PC-9 (cell line): ENCODE data around the gene FAM9A. TPM values are rescaled to one million over a fixed set of nuclear protein-coding genes. Genes with fewer than 3 reads are reported as not detected.

Experiments used
- BruUV-seq: library from RNA; stranded (reverse); fragments of 400-500 nt; replicated peaks from 2 replicates; lab custom pipeline; 2021; lab: Mats Ljungman, UMichigan
- CTCF ChIA-PET: fragments of 300-600 bp; sonication (Branson Sonifier 250); formaldehyde crosslinking; loops from one replicate; lab custom pipeline; 2022; ENCODE audit warnings: antibody characterized with exemption; lab: Charles Lee
- POLR2A ChIA-PET: fragments of 300-600 bp; sonication (Branson Sonifier 250); formaldehyde crosslinking; loops from one replicate; lab custom pipeline; 2022; ENCODE audit warnings: antibody characterized with exemption; ENCODE audit not compliant: unreplicated experiment; lab: Charles Lee
- DNase-seq, 2 experiments: peaks; one replicate each; pipeline versions ENCODE4 v3.0.0 to v3.0.0-alpha.2; 2015 to 2022; ENCODE audit warnings: mixed read lengths in 1 of 2
- H2AFZ ChIP-seq: fragments of 200-600 bp; sonication (generic); 2 replicates; pipeline ENCODE4 v1.8.1; 2017; ENCODE audit warnings: antibody characterized with exemption
- H3F3A ChIP-seq: fragments of 200-600 bp; sonication (generic); 2 replicates; pipeline ENCODE4 v1.8.1; 2017; ENCODE audit warnings: antibody characterized with exemption, mild to moderate bottlenecking, low read depth; ENCODE audit not compliant: insufficient read depth
- H3K27ac ChIP-seq: fragments of 200-600 bp; sonication (generic); 2 replicates; pipeline ENCODE4 v1.6.1; 2016; ENCODE audit warnings: mixed run types
- H3K27me3 ChIP-seq: fragments of 200-600 bp; sonication (generic); 2 replicates; pipeline ENCODE4 v1.6.1; 2016; ENCODE audit warnings: low read depth, mixed run types; ENCODE audit not compliant: insufficient read depth
- H3K36me3 ChIP-seq: fragments of 200-600 bp; sonication (generic); 2 replicates; pipeline ENCODE4 v1.6.1; 2016; ENCODE audit warnings: low read depth, mixed run types
- H3K4me1 ChIP-seq: fragments of 200-600 bp; sonication (generic); replicated peaks from 2 replicates; pipeline ENCODE4 v1.6.1; 2016; ENCODE audit warnings: mixed run types; ENCODE audit not compliant: insufficient read depth
- H3K4me2 ChIP-seq: fragments of 200-600 bp; sonication (generic); 2 replicates; pipeline ENCODE4 v1.6.1; 2017; ENCODE audit warnings: mixed run types
- H3K4me3 ChIP-seq: fragments of 200-600 bp; sonication (generic); 2 replicates; pipeline ENCODE4 v1.6.1; 2016; ENCODE audit warnings: mixed run types
- H3K79me2 ChIP-seq: fragments of 200-600 bp; sonication (generic); 2 replicates; pipeline ENCODE4 v1.6.1; 2017; ENCODE audit warnings: low read depth, mixed run types
- H3K9me2 ChIP-seq: fragments of 200-600 bp; sonication (generic); 2 replicates; pipeline ENCODE4 v1.8.1; 2017; ENCODE audit warnings: mild to moderate bottlenecking; ENCODE audit not compliant: insufficient read depth
- H3K9me3 ChIP-seq: fragments of 200-600 bp; sonication (generic); 2 replicates; pipeline ENCODE4 v1.8.1; 2016; ENCODE audit warnings: low read depth; ENCODE audit not compliant: insufficient read depth
- H4K20me1 ChIP-seq: fragments of 200-600 bp; sonication (generic); 2 replicates; pipeline ENCODE4 v1.8.1; 2017; ENCODE audit not compliant: insufficient read depth
- CTCF ChIP-seq: fragments of 200-600 bp; sonication (generic); conservative IDR thresholded peaks from 2 replicates; pipeline ENCODE4 v1.6.1; 2017; ENCODE audit warnings: mixed run types, antibody characterized with exemption, mild to moderate bottlenecking, moderate library complexity
- EZH2 ChIP-seq: fragments of 200-600 bp; sonication (generic); IDR thresholded peaks from 2 replicates; pipeline ENCODE4 v1.8.0; 2017; ENCODE audit warnings: antibody characterized with exemption, low read depth
- intact Hi-C: fragments of 100-400 bp; cut with micrococcal nuclease; formaldehyde crosslinking; loops from one replicate; pipeline ENCODE4 v1.10.0; 2022; ENCODE audit not compliant: unreplicated experiment
- total RNA-seq: library from RNA; stranded (reverse); gene quantifications from 2 replicates; pipeline ENCODE4 v1.2.3, GENCODE V29; 2021

Gene FAM9A
- total RNA-seq, 1 experiment from 2014 or later: not detected

- no peak overlapping the region for H3K4me2 ChIP-seq
- ChIA-PET POLR2A (no interaction called here), CTCF (no interaction called here)
- no peaks in the 10 kb centered on the region for H4K20me1 ChIP-seq
- H3K9me2 ChIP-seq: no peaks in the 10 kb centered on the region
- no peak overlapping the region for H3K4me3 ChIP-seq
- H3K36me3 ChIP-seq: no peaks in the 10 kb centered on the region
- DNase-seq: no peak
- no peaks in the 10 kb centered on the region for H3K4me1 ChIP-seq
- no peaks in the 10 kb centered on the region for H3K27me3 ChIP-seq
- no peak overlapping the region for H2AFZ ChIP-seq
- no peak for TF ChIP-seq CTCF
- no peak for TF ChIP-seq EZH2
- intact Hi-C loops: no loop called here
- H3K79me2 ChIP-seq: no peaks in the 10 kb centered on the region
- no peaks in the 10 kb centered on the region for H3K9me3 ChIP-seq
- no peaks in the 10 kb centered on the region for H3F3A ChIP-seq
- BruUV-seq: no TSS peak
- no peak overlapping the region for H3K27ac ChIP-seq
These were observed 33.2 kb upstream of the FAM9A start for GRCh38 chrX:8834392-8834791.

- no peaks in the 10 kb centered on the region for H3K79me2 ChIP-seq
- ChIA-PET CTCF (no interaction called here), POLR2A (no interaction called here)
These were observed 31.6 kb upstream of the FAM9A start for GRCh38 chrX:8832582-8833378.

GRCh38 chrX:8823698-8824097 lies 22.5 kb upstream of the FAM9A start:
- Histone ChIP-seq H3K4me2 (no peak overlapping the region), H3K9me2 (no peaks in the 10 kb centered on the region), H4K20me1 (no peaks in the 10 kb centered on the region), H3F3A (no peaks in the 10 kb centered on the region), H3K36me3 (no peaks in the 10 kb centered on the region), H3K27me3 (no peaks in the 10 kb centered on the region), H3K9me3 (no peaks in the 10 kb centered on the region), H3K27ac (no peak overlapping the region), H3K4me1 (peaks cover 3% of the 10 kb centered on the region; the same call in 1 of the 2 replicates), H2AFZ (no peak overlapping the region), H3K4me3 (no peak overlapping the region), H3K79me2 (no peaks in the 10 kb centered on the region)
- no TSS peak for BruUV-seq
- TF ChIP-seq EZH2 (no peak), CTCF (no peak)
- no peak for DNase-seq
- ChIA-PET CTCF (no interaction called here), POLR2A (no interaction called here)
- intact Hi-C loops: loop anchor here (10.0 kb wide), 1 partner anchor 61 kb away; no protein-coding TSS in a partner anchor

More at GRCh38 chrX:8832582-8833378, 31.6 kb upstream of the FAM9A start:
- no peaks in the 10 kb centered on the region for H3K4me1 ChIP-seq
- intact Hi-C loops: no loop called here
- no TSS peak for BruUV-seq
- no peaks in the 10 kb centered on the region for H3K27me3 ChIP-seq
- H3K4me2 ChIP-seq: no peak overlapping the region
- H2AFZ ChIP-seq: no peak overlapping the region
- no peak overlapping the region for H3K4me3 ChIP-seq
- no peaks in the 10 kb centered on the region for H3K36me3 ChIP-seq
- no peak for DNase-seq
- TF ChIP-seq EZH2 (no peak), CTCF (no peak)
- H3K9me3 ChIP-seq: no peaks in the 10 kb centered on the region
- no peaks in the 10 kb centered on the region for H3K9me2 ChIP-seq
- no peaks in the 10 kb centered on the region for H3F3A ChIP-seq
- no peak overlapping the region for H3K27ac ChIP-seq
- no peaks in the 10 kb centered on the region for H4K20me1 ChIP-seq
